ENCODE results near the gene FIGNL1. TPM values are rescaled to one million over a fixed set of nuclear protein-coding genes. Genes with fewer than 3 reads are reported as not detected.

The FIGNL1 gene
- total RNA-seq, 1 donor from 2014 or later = 12.4 TPM

- DNase-seq (ENCODE audit: low read depth) (no peak), FAIRE-seq (no peak)
- no peak overlapping the region for H3K4me3 ChIP-seq (ENCODE audit: low read depth, low read length)
- TF ChIP-seq CTCF (IDR thresholded peaks at IDR 0.05; ENCODE audit: insufficient read depth, low read length, severe bottlenecking) = no peak
- H3K27me3 ChIP-seq (ENCODE audit: control insufficient read depth, insufficient read depth, low read length) = peaks cover 7% of the 10 kb centered on the region
- H3K36me3 ChIP-seq (ENCODE audit: control insufficient read depth, insufficient read depth, low read length) = no peaks in the 10 kb centered on the region
Measured at GRCh38 chr7:50399635-50400034, 50.5 kb downstream of the FIGNL1 start.

GRCh38 chr7:50399206-50399605 lies 50.9 kb downstream of the FIGNL1 start:
- no peak for TF ChIP-seq CTCF (IDR thresholded peaks at IDR 0.05; ENCODE audit: insufficient read depth, low read length, severe bottlenecking)
- FAIRE-seq (no peak), DNase-seq (ENCODE audit: low read depth) (no peak)
- Histone ChIP-seq H3K4me3 (ENCODE audit: low read depth, low read length) (no peak overlapping the region), H3K36me3 (ENCODE audit: control insufficient read depth, insufficient read depth, low read length) (no peaks in the 10 kb centered on the region), H3K27me3 (ENCODE audit: control insufficient read depth, insufficient read depth, low read length) (peaks cover 7% of the 10 kb centered on the region)

GRCh38 chr7:50397971-50398324 lies 52.2 kb downstream of the FIGNL1 start:
- DNase-seq (ENCODE audit: low read depth) = no peak
- TF ChIP-seq CTCF (IDR thresholded peaks at IDR 0.05; ENCODE audit: insufficient read depth, low read length, severe bottlenecking) = no peak
- Histone ChIP-seq H3K27me3 (ENCODE audit: control insufficient read depth, insufficient read depth, low read length) (peaks cover 7% of the 10 kb centered on the region), H3K36me3 (ENCODE audit: control insufficient read depth, insufficient read depth, low read length) (no peaks in the 10 kb centered on the region), H3K4me3 (ENCODE audit: low read depth, low read length) (no peak overlapping the region)
- FAIRE-seq = no peak

GRCh38 chr7:50397320-50397970 lies 52.7 kb downstream of the FIGNL1 start:
- DNase-seq (ENCODE audit: low read depth) = no peak
- H3K27me3 ChIP-seq (ENCODE audit: control insufficient read depth, insufficient read depth, low read length) = peaks cover 7% of the 10 kb centered on the region
- TF ChIP-seq CTCF (IDR thresholded peaks at IDR 0.05; ENCODE audit: insufficient read depth, low read length, severe bottlenecking) = no peak
- H3K4me3 ChIP-seq (ENCODE audit: low read depth, low read length) = no peak overlapping the region
- H3K36me3 ChIP-seq (ENCODE audit: control insufficient read depth, insufficient read depth, low read length) = no peaks in the 10 kb centered on the region
- FAIRE-seq = no peak

- Histone ChIP-seq H3K4me3 (ENCODE audit: low read depth, low read length) (no peak overlapping the region), H3K27me3 (ENCODE audit: control insufficient read depth, insufficient read depth, low read length) (peaks cover 7% of the 10 kb centered on the region), H3K36me3 (ENCODE audit: control insufficient read depth, insufficient read depth, low read length) (no peaks in the 10 kb centered on the region)
- DNase-seq (ENCODE audit: low read depth) (no peak), FAIRE-seq (no peak)
- no peak for TF ChIP-seq CTCF (IDR thresholded peaks at IDR 0.05; ENCODE audit: insufficient read depth, low read length, severe bottlenecking)
Measured at GRCh38 chr7:50396856-50397255, 53.3 kb downstream of the FIGNL1 start.

- no peaks in the 10 kb centered on the region for H3K36me3 ChIP-seq (ENCODE audit: control insufficient read depth, insufficient read depth, low read length)
- H3K27me3 ChIP-seq (ENCODE audit: control insufficient read depth, insufficient read depth, low read length) = peaks cover 4% of the 10 kb centered on the region
- FAIRE-seq (no peak), DNase-seq (ENCODE audit: low read depth) (no peak)
- no peak for TF ChIP-seq CTCF (IDR thresholded peaks at IDR 0.05; ENCODE audit: insufficient read depth, low read length, severe bottlenecking)
- H3K4me3 ChIP-seq (ENCODE audit: low read depth, low read length) = no peak overlapping the region
Measured at GRCh38 chr7:50394315-50394714, 55.8 kb downstream of the FIGNL1 start.

All from bronchial epithelial cell (primary cell).